ENCODE results near the gene HAUS5. TPM values are rescaled to one million over a fixed set of nuclear protein-coding genes. Genes with fewer than 3 reads are reported as not detected.

Gene HAUS5, protein sequence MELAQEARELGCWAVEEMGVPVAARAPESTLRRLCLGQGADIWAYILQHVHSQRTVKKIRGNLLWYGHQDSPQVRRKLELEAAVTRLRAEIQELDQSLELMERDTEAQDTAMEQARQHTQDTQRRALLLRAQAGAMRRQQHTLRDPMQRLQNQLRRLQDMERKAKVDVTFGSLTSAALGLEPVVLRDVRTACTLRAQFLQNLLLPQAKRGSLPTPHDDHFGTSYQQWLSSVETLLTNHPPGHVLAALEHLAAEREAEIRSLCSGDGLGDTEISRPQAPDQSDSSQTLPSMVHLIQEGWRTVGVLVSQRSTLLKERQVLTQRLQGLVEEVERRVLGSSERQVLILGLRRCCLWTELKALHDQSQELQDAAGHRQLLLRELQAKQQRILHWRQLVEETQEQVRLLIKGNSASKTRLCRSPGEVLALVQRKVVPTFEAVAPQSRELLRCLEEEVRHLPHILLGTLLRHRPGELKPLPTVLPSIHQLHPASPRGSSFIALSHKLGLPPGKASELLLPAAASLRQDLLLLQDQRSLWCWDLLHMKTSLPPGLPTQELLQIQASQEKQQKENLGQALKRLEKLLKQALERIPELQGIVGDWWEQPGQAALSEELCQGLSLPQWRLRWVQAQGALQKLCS
- total RNA-seq (10 to 100 TPM in 1 of 2 donors, 1 to 10 TPM in 1; 5.1 to 15.5 TPM), polyA plus RNA-seq (ENCODE audit: insufficient read length in 2 of 2) (10 to 100 TPM; 18.2 to 26.0 TPM)
- long read RNA-seq, donor 1, full-length matches to known transcripts = 6 of 6 reads
- long read RNA-seq, donor 1, partial matches to known transcripts = 0 of 6 reads
- long read RNA-seq, donor 1, other reads (novel, unspliced or antisense) = 0 of 6 reads
- long read RNA-seq, donor 2, full-length matches to known transcripts = 2 of 2 reads
- long read RNA-seq, donor 2, partial matches to known transcripts = 0 of 2 reads
- long read RNA-seq, donor 2, other reads (novel, unspliced or antisense) = 0 of 2 reads
- long read RNA-seq, donor 3, full-length matches to known transcripts = 3 of 3 reads
- long read RNA-seq, donor 3, partial matches to known transcripts = 0 of 3 reads
- long read RNA-seq, donor 3, other reads (novel, unspliced or antisense) = 0 of 3 reads
- long read RNA-seq, donor 4, full-length matches to known transcripts = 11 of 11 reads
- long read RNA-seq, donor 4, partial matches to known transcripts = 0 of 11 reads
- long read RNA-seq, donor 4, other reads (novel, unspliced or antisense) = 0 of 11 reads

DNA sequence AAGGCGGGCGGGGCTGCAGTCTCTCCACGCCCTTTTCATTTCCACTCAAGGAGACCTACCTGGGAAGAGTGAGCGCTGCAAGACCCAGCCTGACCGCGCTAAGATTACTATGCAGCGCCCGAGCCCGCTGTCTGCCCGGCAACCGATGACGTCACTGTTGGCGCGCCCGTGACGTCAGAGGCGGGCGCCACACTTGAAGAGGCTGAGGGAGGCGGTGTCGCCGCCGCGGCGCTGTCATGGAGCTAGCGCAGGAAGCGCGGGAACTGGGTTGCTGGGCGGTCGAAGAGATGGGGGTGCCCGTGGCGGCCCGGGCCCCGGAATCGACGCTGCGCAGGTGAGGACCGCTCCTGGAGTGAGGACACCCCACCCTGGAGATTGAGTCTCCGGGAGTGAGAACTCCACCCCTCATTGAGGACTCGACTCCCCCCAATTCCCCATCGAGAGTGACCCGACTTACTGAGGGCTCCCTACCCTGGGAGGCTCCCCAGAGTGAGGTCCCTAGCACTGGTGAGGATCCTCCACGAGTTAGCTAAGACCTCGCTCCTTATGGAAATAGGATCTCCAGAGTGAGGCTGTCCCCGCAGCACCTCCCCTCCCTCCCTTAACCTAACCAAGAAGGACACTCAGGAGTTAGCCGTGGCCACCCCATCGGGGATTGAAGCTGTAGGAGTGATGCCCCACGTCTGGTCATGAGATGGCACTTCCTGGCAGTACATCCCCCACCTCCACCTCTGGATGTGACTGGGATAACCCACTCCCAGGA is at the start of gene HAUS5:
Gene HAUS5, plus strand, starts transcription at position 177 of the 763 bp plus-strand sequence. Its CDS starts 60 bp downstream, at position 237.
- H3K27me3 ChIP-seq (ENCODE audit: control insufficient read depth, insufficient read depth, low read length) = no peaks in the 10 kb centered on the region
- H3K27ac ChIP-seq (ENCODE audit: low read depth, low read length) = peak within 1 kb of the TSS; percentile 73
- H3K4me1 ChIP-seq (ENCODE audit: control insufficient read depth, insufficient read depth, low read length) = peaks cover 18% of the 10 kb centered on the region
- peak within 1 kb of the TSS; percentile 84 for H3K4me3 ChIP-seq (ENCODE audit: low read depth, low read length)
- under 1% methylated on average over 44 of the region's 47 CpGs for WGBS (ENCODE audit: insufficient coverage)
- no peaks in the 10 kb centered on the region for H3K9me3 ChIP-seq (ENCODE audit: control insufficient read depth, insufficient read depth, low read length)
- DNase-seq (ENCODE audit: low read depth in 4 of 6, low spot score in 6 of 6) = peak; percentile 80 to 97 (median 90)
- peaks cover 29% of the 10 kb centered on the region for H3K36me3 ChIP-seq (ENCODE audit: control insufficient read depth, insufficient read depth, low read length)

DNA sequence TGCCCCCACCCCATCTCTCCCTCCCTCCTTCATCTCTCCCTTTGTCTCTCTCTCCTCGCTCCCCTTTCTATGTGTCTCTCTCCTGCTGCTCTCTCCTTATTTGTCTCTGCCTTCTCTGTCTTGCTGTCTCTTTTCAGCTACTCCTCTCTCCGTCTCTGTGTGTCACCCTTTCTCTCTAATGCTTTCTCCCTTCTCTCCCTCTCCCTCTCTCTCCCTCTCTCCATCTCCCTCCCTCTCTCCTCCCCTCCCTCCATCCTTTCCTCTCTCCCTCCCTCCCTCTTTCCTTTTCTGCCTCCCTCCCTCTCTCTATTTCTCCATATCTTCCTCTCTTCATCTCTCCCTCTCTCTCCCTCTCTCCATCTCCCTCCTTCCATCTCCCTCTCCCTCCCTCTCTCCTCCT is 49.8 kb upstream of the HAUS5 start:
- Histone ChIP-seq H3K4me1 (ENCODE audit: control insufficient read depth, insufficient read depth, low read length) (peaks cover 10% of the 10 kb centered on the region), H3K9me3 (ENCODE audit: control insufficient read depth, insufficient read depth, low read length) (no peaks in the 10 kb centered on the region), H3K27me3 (ENCODE audit: control insufficient read depth, insufficient read depth, low read length) (peaks cover 23% of the 10 kb centered on the region), H3K4me3 (ENCODE audit: low read depth, low read length) (no peak overlapping the region), H3K36me3 (ENCODE audit: control insufficient read depth, insufficient read depth, low read length) (no peaks in the 10 kb centered on the region), H3K27ac (ENCODE audit: low read depth, low read length) (no peak overlapping the region)
- 49% methylated on average over 2 of the region's 2 CpGs for WGBS (ENCODE audit: insufficient coverage)
- DNase-seq (ENCODE audit: low read depth in 4 of 6, low spot score in 6 of 6) = no peak

DNA sequence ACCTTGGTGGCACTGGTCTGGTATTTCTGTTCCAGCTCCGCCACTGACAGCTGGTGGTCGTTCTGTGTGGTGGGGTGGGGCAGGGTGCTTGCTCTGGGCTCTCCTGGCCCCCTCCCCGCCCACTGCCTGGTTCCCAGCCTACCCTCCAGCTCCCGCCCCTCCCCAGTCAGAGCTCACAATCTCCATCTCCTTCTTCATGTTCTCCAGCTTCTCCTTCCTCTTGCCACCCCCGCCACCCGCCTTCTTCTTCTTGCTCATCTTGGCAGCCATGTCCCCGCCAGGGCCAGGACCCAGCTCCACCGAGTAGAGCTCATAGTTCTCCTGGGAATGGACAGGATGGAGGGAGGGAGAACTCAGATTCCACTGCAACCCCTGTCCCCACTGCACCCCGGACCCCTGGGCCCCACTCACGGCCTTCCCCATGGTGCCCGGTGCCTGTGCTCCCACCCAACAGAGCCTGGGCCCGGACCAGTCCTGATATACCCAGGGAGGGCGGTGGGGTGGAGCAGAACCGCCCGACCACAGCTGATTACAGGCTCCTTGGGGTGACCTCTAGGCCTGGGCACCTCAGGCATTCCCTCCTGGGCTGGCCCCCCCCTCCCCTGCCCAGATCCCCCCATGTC is 49.2 kb upstream of the HAUS5 start, which contains the start of gene ATP4A:
Gene ATP4A, minus strand, starts transcription at position 452 of the 623 bp plus-strand sequence. Its CDS starts 29 bp downstream, at position 423.
- H3K4me3 ChIP-seq (ENCODE audit: low read depth, low read length) = no peak within 1 kb of the TSS
- DNase-seq (ENCODE audit: low read depth in 4 of 6, low spot score in 6 of 6) = no peak
- WGBS (ENCODE audit: insufficient coverage) = 90% methylated on average over 7 of the region's 15 CpGs
- no peaks in the 10 kb centered on the region for H3K36me3 ChIP-seq (ENCODE audit: control insufficient read depth, insufficient read depth, low read length)
- H3K27ac ChIP-seq (ENCODE audit: low read depth, low read length) = no peak within 1 kb of the TSS
- H3K27me3 ChIP-seq (ENCODE audit: control insufficient read depth, insufficient read depth, low read length) = peaks cover 19% of the 10 kb centered on the region
- no peaks in the 10 kb centered on the region for H3K9me3 ChIP-seq (ENCODE audit: control insufficient read depth, insufficient read depth, low read length)
- H3K4me1 ChIP-seq (ENCODE audit: control insufficient read depth, insufficient read depth, low read length) = peaks cover 5% of the 10 kb centered on the region

DNA sequence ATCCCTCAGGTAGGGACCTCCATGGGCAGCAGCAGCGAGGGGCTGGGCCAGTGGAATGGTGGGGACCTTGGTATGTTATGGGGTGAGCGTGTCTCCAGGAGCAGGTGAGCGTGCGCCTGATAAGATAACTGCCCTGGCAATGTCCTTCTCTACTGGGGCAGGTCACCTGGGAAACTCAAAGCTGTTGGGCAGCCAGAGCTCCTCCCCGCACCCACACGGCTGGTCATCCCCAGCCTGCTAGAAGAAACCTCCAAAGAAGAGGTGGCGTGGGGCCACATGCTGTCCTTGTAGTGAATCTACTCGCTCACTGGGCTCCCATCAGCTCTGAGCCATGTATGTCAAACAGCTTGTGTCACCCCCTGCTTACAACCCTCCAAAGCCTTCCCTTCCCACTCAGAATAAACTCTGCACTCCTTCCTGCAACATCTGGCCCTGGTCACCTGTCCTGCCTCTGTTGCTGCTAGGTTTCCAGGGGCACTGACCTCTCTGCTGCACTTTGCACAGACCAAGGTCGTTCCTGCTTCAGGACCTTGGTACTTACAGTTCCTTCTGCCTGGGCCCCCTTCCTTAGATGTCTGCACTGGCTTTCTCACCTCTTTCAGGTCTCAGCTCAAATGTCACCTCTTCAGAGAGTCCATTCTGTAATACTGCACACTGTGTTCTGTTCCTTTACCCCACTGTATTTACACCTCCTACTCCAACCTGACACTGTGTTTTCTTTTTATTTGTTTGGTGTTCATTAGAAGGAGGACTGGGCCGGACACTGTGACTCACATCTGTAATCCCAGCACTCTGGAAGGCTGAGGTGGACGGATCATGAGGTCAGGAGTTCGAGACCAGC is 47.3 kb upstream of the HAUS5 start:
- Histone ChIP-seq H3K4me3 (ENCODE audit: low read depth, low read length) (no peak overlapping the region), H3K9me3 (ENCODE audit: control insufficient read depth, insufficient read depth, low read length) (no peaks in the 10 kb centered on the region), H3K36me3 (ENCODE audit: control insufficient read depth, insufficient read depth, low read length) (no peaks in the 10 kb centered on the region), H3K27me3 (ENCODE audit: control insufficient read depth, insufficient read depth, low read length) (peaks cover 7% of the 10 kb centered on the region), H3K27ac (ENCODE audit: low read depth, low read length) (no peak overlapping the region), H3K4me1 (ENCODE audit: control insufficient read depth, insufficient read depth, low read length) (no peaks in the 10 kb centered on the region)
- WGBS (ENCODE audit: insufficient coverage) = 84% methylated on average over 8 of the region's 12 CpGs
- no peak for DNase-seq (ENCODE audit: low read depth in 4 of 6, low spot score in 6 of 6)

DNA sequence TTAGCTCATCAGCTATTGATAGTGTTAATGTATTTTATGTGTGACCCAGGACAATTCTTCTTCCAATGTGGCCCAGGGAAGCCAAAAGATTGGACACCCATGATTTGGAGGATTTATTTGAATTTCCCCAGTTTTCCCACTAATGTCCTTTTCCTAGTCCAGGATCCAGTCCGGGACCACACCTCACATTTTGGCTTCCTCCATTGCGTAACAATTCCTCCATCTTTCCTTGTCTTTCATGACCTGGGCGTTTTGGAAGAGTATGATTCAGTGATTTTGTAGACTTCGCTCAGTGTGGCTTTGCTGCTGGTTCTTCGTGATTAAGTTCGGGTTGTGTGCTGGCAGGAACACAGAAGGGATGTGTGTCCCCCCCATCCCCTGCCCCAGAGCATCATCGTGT is 45.8 kb upstream of the HAUS5 start:
- H3K36me3 ChIP-seq (ENCODE audit: control insufficient read depth, insufficient read depth, low read length) = no peaks in the 10 kb centered on the region
- no peak for DNase-seq (ENCODE audit: low read depth in 4 of 6, low spot score in 6 of 6)
- no CpG with 5 or more reads among the region's 7 CpGs for WGBS (ENCODE audit: insufficient coverage)
- H3K9me3 ChIP-seq (ENCODE audit: control insufficient read depth, insufficient read depth, low read length) = no peaks in the 10 kb centered on the region
- H3K4me1 ChIP-seq (ENCODE audit: control insufficient read depth, insufficient read depth, low read length) = no peaks in the 10 kb centered on the region
- H3K4me3 ChIP-seq (ENCODE audit: low read depth, low read length) = no peak overlapping the region
- H3K27ac ChIP-seq (ENCODE audit: low read depth, low read length) = no peak overlapping the region
- H3K27me3 ChIP-seq (ENCODE audit: control insufficient read depth, insufficient read depth, low read length) = no peaks in the 10 kb centered on the region

DNA sequence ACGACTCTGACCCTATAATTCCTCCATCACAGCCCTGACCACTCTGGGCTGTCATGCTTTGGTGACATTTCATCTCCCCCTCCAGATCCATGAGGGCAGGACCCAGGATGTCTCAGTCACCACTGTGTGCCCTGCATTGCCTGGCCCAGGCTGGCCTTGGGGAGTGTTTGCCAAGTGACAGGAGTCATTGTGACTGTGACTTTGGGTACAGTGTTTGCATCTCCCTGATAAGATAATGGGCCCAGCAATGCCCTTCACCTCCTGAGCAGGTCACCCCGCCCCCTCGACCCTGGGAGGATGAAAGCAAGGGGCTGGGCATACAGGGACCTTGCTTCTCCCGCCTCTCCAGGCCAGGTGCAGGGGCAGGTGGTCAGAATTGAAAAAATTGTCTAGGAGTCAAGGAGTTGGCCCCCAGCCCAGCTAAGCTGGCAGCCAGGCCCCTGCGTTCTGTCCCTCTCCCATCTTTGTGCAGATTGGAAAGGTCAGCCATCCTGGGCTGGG is 43.2 kb upstream of the HAUS5 start:
- Histone ChIP-seq H3K4me3 (ENCODE audit: low read depth, low read length) (no peak overlapping the region), H3K9me3 (ENCODE audit: control insufficient read depth, insufficient read depth, low read length) (no peaks in the 10 kb centered on the region), H3K27me3 (ENCODE audit: control insufficient read depth, insufficient read depth, low read length) (no peaks in the 10 kb centered on the region), H3K36me3 (ENCODE audit: control insufficient read depth, insufficient read depth, low read length) (no peaks in the 10 kb centered on the region), H3K4me1 (ENCODE audit: control insufficient read depth, insufficient read depth, low read length) (no peaks in the 10 kb centered on the region), H3K27ac (ENCODE audit: low read depth, low read length) (no peak overlapping the region)
- DNase-seq (ENCODE audit: low read depth in 4 of 6, low spot score in 6 of 6) = no peak
- WGBS (ENCODE audit: insufficient coverage) = 64% methylated on average over 5 of the region's 5 CpGs

DNA sequence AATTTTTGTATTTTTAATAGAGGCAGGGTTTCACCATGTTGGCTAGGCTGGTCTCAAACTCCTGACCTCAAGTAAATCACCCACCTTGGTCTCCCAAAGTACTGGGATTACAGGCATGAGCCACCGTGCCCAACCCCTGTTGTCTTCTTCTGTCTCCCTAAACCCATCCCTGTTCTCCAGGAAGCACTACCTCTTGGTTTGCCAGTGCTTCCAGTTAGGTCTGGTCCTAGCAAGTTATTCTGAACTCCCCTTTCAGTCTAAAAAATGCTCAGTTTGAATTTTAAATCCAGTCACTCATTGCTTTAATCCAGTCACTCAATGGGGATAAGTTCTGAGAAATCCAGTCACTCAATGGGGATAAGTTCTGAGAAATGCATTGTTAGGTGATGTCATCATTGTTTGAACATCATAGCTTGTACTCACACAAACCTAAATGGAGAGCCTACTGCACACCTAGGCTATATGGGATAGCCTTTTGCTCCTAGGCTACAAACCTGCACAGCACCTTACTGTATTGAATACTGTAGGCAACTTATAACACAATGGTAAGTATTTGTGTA is 41.0 kb upstream of the HAUS5 start:
- Histone ChIP-seq H3K27me3 (ENCODE audit: control insufficient read depth, insufficient read depth, low read length) (no peaks in the 10 kb centered on the region), H3K4me1 (ENCODE audit: control insufficient read depth, insufficient read depth, low read length) (no peaks in the 10 kb centered on the region), H3K36me3 (ENCODE audit: control insufficient read depth, insufficient read depth, low read length) (no peaks in the 10 kb centered on the region), H3K4me3 (ENCODE audit: low read depth, low read length) (no peak overlapping the region), H3K9me3 (ENCODE audit: control insufficient read depth, insufficient read depth, low read length) (peaks cover 4% of the 10 kb centered on the region), H3K27ac (ENCODE audit: low read depth, low read length) (no peak overlapping the region)
- WGBS (ENCODE audit: insufficient coverage) = 87% methylated on average over 1 of the region's 1 CpG
- DNase-seq (ENCODE audit: low read depth in 4 of 6, low spot score in 6 of 6) = no peak

DNA sequence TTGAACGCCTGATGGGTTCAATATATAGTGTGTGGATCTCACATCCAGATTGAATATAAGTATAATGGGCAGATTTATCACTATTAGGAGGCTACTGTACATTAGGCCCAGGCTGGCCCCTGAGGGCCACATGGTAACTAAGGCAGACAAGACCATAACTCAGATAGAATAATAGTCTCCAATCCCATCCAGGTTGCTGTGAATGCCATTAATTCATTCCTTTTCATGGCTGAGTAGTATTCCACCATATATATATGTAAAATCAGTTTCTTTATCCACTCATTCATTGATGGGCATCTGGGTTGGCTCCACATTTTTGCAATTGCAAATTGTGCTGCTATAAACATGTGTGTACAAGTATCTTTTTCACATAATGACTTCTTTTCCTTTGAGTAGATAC is 34.6 kb upstream of the HAUS5 start:
- H3K27ac ChIP-seq (ENCODE audit: low read depth, low read length) = no peak overlapping the region
- H3K9me3 ChIP-seq (ENCODE audit: control insufficient read depth, insufficient read depth, low read length) = peaks cover 7% of the 10 kb centered on the region
- no CpG with 5 or more reads among the region's 1 CpG for WGBS (ENCODE audit: insufficient coverage)
- DNase-seq (ENCODE audit: low read depth in 4 of 6, low spot score in 6 of 6) = no peak
- no peak overlapping the region for H3K4me3 ChIP-seq (ENCODE audit: low read depth, low read length)
- no peaks in the 10 kb centered on the region for H3K36me3 ChIP-seq (ENCODE audit: control insufficient read depth, insufficient read depth, low read length)
- H3K4me1 ChIP-seq (ENCODE audit: control insufficient read depth, insufficient read depth, low read length) = no peaks in the 10 kb centered on the region
- no peaks in the 10 kb centered on the region for H3K27me3 ChIP-seq (ENCODE audit: control insufficient read depth, insufficient read depth, low read length)
